GM19452 (cell line): ENCODE measurements around the gene NAV2.
"Not testable (repeated sequence)": the region's sequence is repeated elsewhere in the genome, so short reads cannot be mapped to it uniquely, and the experiment has no call there.

Experiments
- ATAC-seq: cut with Tn5 transposase; IDR thresholded peaks from one replicate; pipeline ENCODE4 v1.9.1; 2021; ENCODE audit not compliant: unreplicated experiment

The NAV2 gene

DNA sequence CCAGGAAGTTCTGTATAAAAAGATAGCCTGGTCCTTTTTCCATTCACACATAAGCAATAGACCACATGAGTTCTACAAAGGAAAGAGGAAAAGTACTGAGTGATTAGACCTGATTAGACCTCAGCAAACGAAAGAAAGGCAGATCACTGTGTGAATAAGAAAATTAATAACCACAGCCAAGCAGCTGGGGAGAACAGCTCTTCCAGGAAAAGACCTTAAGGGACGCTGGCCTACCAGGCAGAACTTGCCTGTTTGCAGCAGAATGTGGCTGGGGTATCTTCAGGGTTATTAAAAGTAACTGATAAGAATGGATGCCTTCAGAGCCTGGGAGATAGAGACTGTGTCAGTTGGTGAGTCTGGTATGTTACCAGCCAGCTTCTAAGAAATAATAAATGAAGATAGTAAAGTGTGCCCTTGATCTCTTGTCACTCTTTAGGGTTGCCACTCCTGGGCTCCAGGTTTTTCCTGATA, 274.7 kb downstream of the NAV2 start:
- no peak for ATAC-seq

DNA sequence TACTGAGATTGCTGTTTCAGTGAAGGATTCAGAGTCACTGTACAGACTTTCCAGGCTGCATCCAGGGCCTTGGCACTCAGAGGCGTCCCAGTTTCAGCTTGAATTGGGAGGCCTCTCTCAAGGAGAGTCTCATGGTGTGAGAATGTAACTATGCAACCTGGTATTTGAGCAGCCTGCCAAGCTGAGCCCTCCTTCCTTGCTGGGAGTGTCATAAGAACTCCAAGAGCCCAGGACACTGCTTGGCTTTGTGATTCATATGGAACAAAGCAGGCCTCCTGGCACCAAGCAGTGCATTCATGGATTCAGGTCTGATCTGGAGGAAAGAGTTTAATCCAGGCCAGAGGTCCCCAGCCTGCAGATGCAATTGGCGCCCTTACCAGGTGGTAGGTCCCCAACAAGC, 276.0 kb downstream of the NAV2 start:
- ATAC-seq = no peak

GRCh38 chr11:19989191-19989590, 276.6 kb downstream of the NAV2 start:
- ATAC-seq = no peak

DNA sequence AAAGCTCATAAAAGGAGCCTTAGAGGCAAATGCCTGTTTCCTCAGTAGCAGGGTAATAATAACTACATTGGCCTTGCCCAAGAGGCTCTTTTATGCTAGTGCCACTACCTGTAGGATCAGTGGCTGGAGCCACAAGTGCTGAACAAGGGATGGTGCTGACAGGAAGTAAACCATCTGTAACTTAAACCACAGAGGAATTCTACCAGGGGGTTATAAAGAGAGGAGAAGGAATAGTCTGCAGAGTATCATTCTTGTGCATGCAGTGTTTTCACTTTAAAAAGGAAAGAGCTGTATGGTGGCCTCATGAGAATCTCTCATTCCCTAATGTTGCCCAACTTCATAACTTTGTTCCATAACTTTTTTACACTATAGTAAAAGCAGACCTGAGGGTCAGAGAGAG, 279.5 kb downstream of the NAV2 start:
- no peak for ATAC-seq

- no peak for ATAC-seq
Observed at GRCh38 chr11:19992998-19993397, 280.4 kb downstream of the NAV2 start.

DNA sequence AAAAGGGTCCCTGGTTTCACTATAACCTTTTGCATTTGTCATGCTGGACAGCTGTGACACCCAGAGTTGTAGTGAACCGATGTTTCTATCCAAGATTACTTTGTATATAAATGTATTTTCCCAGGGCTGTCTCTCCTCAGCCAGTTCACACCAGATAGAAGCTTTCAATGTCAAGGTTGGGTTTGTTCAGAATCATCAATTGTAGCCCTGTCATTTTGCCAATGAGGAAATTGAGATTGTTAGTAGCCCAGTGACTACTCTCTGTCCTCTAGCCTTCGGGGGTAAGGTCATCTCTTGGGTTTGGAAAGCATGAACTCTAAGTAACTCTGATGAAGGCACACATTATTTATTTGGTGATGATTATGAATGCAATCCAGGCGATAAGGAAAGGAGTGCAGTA, 282.0 kb downstream of the NAV2 start:
- no peak for ATAC-seq

DNA sequence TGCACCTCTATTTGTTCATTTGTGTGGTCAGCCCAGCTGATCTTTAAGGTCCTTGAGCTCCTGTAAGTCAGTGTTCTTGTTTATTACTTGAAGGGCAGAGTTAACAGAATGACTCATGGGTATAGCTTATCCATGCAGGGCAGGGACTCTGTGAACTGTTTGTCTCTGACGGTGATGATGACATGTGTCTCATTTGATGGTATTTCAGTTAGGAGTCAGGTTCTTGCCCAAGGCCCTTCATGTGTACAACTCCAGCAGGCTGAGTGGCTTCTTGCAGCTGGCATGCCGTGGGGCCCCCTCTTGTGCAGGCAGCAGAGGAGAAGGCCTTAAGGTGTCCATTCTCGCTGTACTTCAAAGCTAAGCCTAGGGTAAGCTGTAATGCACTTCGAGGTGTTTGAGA, 282.5 kb downstream of the NAV2 start:
- no peak for ATAC-seq

DNA sequence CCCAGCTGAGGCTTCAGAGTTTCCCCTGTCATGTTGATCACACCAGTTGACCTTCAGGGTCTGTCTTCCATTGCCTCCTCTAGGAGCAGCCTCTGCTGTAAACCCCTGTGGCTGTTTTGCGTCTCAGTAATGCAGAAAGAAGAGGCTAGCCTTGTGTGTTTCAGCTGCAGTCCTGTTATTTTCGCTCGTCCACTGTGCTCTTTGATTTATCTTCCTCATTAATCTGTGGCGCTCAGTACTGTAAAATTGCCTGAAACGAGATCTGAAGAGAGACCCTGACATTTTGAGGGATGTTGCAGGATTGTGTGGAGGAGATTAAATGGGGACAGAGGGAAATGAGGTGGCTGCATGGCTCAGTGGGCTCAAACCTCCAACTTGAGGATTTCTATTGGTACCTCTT, 283.9 kb downstream of the NAV2 start:
- no peak for ATAC-seq

DNA sequence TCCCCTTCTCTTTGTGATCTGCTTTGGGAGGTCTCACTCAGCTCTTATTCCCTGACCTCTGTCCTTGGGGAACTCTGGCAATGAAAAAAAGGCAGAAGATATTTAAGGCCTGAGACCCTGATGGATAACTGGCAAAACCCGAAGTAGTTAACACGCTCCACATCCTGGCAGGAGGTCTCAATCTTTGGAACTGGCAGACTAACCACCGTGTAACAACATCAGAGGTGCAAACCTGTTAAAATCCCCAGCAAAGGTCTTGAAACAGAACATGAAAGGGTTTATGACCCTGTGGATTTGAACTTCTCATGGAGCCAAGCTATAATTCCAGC, 287.3 kb downstream of the NAV2 start:
- ATAC-seq = no peak

GRCh38 chr11:20000351-20001134, 287.9 kb downstream of the NAV2 start:
- no peak for ATAC-seq

GRCh38 chr11:20002312-20003216, 289.9 kb downstream of the NAV2 start:
- no peak for ATAC-seq

DNA sequence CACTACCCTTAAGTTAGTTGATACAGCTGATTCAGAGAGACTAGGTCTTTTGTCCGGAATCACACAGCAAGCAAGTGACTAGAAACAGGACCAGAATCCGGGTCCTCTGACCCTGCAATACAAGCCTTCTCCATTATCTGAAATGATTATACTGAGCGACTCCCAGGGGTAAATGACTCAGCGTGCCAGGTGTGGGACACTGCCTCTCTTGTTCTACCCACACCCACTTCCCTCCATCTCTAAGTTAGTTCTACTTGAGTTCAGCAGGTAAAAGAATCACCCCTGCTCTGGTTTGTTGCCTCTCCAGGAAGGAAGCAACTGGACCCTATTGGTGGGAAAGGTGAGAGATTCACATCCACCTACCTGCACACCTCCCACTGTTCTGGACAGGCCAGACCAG, 290.7 kb downstream of the NAV2 start:
- ATAC-seq = no peak

DNA sequence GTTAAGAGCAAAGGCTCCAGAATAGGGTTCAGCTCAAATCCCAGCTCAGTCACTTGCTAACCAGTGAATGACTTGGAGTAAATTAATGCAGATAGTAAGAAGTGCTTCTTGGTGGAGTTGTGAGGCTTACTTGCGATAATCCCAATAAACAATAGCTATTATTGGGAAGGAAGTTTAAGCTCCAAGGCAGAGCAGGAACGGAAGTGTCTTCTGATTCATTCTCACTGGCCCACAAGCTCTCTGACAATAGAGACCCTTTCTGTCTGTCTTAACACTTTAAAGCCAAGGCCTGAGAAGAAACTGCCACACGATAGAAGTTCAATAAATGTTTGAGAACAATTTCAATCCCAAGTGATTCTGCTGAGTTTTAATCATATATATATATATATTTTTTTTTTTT, 292.2 kb downstream of the NAV2 start:
- no peak for ATAC-seq

- no peak for ATAC-seq
Observed at GRCh38 chr11:20005747-20006146, 293.1 kb downstream of the NAV2 start.

DNA sequence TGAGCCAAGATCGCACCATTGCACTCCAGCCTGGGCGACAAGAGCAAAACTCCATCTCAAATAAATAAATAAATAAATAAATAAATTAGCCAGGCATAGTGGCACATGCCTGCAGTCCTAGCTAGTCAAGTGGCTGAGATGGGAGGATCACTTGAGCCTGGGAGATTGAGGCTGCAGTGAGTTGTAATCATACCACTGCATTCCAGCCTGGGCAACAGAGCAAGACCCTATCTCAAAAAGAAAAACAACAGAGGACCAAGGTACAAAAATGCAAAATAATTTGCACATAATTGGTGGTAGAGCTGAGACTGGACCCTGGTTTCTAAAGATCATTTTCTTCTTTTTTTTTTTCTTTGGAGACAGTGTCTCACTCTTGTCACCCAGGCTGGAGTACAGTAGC, 294.0 kb downstream of the NAV2 start:
- not testable (repeated sequence) for ATAC-seq

GRCh38 chr11:20007386-20007785, 294.7 kb downstream of the NAV2 start:
- ATAC-seq = no peak

DNA sequence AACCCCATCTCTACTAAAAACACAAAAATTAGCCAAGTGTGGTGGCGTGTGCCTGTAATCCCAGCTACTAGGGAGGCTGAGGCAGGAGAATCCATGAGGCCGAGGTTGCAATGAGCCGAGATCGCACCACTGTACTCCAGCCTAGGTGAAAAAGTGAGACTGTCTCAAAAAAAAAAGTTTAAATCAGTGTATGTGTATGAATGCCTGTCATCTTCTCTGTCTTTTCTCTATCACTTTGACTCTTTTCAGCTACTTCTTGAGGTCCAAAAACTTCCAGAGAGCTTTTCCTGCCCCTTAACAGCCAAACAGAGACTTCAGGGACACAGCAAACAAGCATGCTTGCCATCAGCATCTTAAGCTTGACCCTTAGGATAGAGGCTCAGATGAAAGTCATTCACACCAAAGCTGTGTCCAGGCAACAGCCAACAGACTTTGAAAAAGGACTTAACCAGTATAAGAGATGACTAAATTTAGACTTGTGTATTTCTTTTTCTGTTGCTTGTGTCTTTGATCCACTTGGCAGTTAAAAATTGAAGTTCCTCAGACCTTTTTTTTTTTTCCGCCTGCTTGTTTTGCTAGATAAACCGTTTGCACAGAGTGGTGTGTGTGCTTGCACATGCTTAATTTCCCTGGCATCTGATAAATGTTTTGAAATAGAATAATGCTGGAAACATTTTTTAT, 295.7 kb downstream of the NAV2 start:
- ATAC-seq = no peak

- no peak for ATAC-seq
Observed at GRCh38 chr11:20008871-20009644, 296.4 kb downstream of the NAV2 start.

GRCh38 chr11:20010156-20010850, 297.7 kb downstream of the NAV2 start:
- no peak for ATAC-seq

GRCh38 chr11:20010851-20011225, 298.2 kb downstream of the NAV2 start:
- no peak for ATAC-seq
